Trophoblast cell (in vitro differentiated cells and primary cell): ENCODE data around the gene FASTK.
"Not testable (repeated sequence)": the region's sequence is repeated elsewhere in the genome, so short reads cannot be mapped to it uniquely, and the experiment has no call there.

Source experiments
- DNase-seq, 2 donors: peaks; one replicate each; pipeline ENCODE4 v3.0.0-alpha.2; 2016
- H2AFZ ChIP-seq: 2 replicates; pipeline ENCODE4 v1.6.1; 2013; ENCODE audit warnings: low read length, moderate library complexity, mild to moderate bottlenecking; ENCODE audit not compliant: insufficient read depth, poor library complexity
- H2AK5ac ChIP-seq: 2 replicates; pipeline ENCODE4 v1.6.1; 2013; ENCODE audit warnings: mild to moderate bottlenecking, low read length
- H2BK120ac ChIP-seq: 2 replicates; pipeline ENCODE4 v1.6.1; 2013; ENCODE audit warnings: low read length, mild to moderate bottlenecking, moderate library complexity; ENCODE audit not compliant: insufficient read depth, poor library complexity
- H2BK12ac ChIP-seq: 2 replicates; pipeline ENCODE4 v1.6.1; 2013; ENCODE audit warnings: mild to moderate bottlenecking, low read length, moderate library complexity
- H2BK5ac ChIP-seq: 2 replicates; pipeline ENCODE4 v1.6.1; 2013; ENCODE audit warnings: low read length, low read depth, moderate library complexity, mild to moderate bottlenecking; ENCODE audit not compliant: poor library complexity
- H3K14ac ChIP-seq: 2 replicates; pipeline ENCODE4 v1.6.1; 2013; ENCODE audit warnings: mild to moderate bottlenecking, low read length
- H3K18ac ChIP-seq: 2 replicates; pipeline ENCODE4 v1.6.1; 2013; ENCODE audit warnings: mild to moderate bottlenecking, low read length
- H3K23ac ChIP-seq: 2 replicates; pipeline ENCODE4 v1.6.1; 2013; ENCODE audit warnings: low read length
- H3K27ac ChIP-seq: 2 replicates; pipeline ENCODE4 v1.5.1; 2013; ENCODE audit warnings: low read depth, mild to moderate bottlenecking, inconsistent platforms, low read length, moderate library complexity
- H3K27me3 ChIP-seq: 2 replicates; pipeline ENCODE4 v1.6.1; 2013; ENCODE audit warnings: inconsistent platforms, mild to moderate bottlenecking, low read length, moderate library complexity; ENCODE audit not compliant: insufficient read depth
- H3K36me3 ChIP-seq, 2 experiments: 1 replicate in 1 of 2; 2 replicates in 1 of 2; pipeline ENCODE4 v1.6.1; 2013; ENCODE audit warnings: low read length in 2 of 2, mild to moderate bottlenecking in 2 of 2, moderate library complexity in 1 of 2; ENCODE audit not compliant: insufficient read depth in 2 of 2, control insufficient read depth in 1 of 2
- H3K4ac ChIP-seq: 2 replicates; pipeline ENCODE4 v1.6.1; 2013; ENCODE audit warnings: low read depth, mild to moderate bottlenecking, low read length, moderate library complexity
- H3K4me1 ChIP-seq, 2 experiments: 1 replicate in 1 of 2; 2 replicates in 1 of 2; pipeline ENCODE4 v1.6.1; 2013; ENCODE audit warnings: low read length in 2 of 2, mild to moderate bottlenecking in 2 of 2, moderate library complexity in 1 of 2; ENCODE audit not compliant: insufficient read depth in 2 of 2, control insufficient read depth in 1 of 2
- H3K4me2 ChIP-seq: 2 replicates; pipeline ENCODE4 v1.6.1; 2013; ENCODE audit warnings: inconsistent platforms, mild to moderate bottlenecking, low read length, moderate library complexity
- H3K4me3 ChIP-seq: 2 replicates; pipeline ENCODE4 v1.5.1; 2013; ENCODE audit warnings: mild to moderate bottlenecking, low read depth, low read length, inconsistent platforms
- H3K79me1 ChIP-seq: one replicate; pipeline ENCODE4 v1.6.1; 2013; ENCODE audit warnings: low read length
- H3K79me2 ChIP-seq: 2 replicates; pipeline ENCODE4 v1.6.1; 2013; ENCODE audit warnings: low read length, mild to moderate bottlenecking; ENCODE audit not compliant: control insufficient read depth, insufficient read depth, poor library complexity
- H3K9ac ChIP-seq: 2 replicates; pipeline ENCODE4 v1.6.1; 2013; ENCODE audit warnings: mild to moderate bottlenecking, low read length
- H3K9me3 ChIP-seq: 2 replicates; pipeline ENCODE4 v1.6.1; 2013; ENCODE audit warnings: low read depth, mild to moderate bottlenecking, control low read depth, inconsistent platforms, low read length; ENCODE audit not compliant: insufficient read depth
- H4K12ac ChIP-seq: 2 replicates; pipeline ENCODE4 v1.6.1; 2013; ENCODE audit warnings: low read depth, mild to moderate bottlenecking, low read length, moderate library complexity
- H4K8ac ChIP-seq: 2 replicates; pipeline ENCODE4 v1.6.1; 2013; ENCODE audit warnings: low read depth, mild to moderate bottlenecking, low read length, moderate library complexity
- H4K91ac ChIP-seq: one replicate; pipeline ENCODE4 v1.6.1; 2013; ENCODE audit warnings: low read depth, mild to moderate bottlenecking, low read length, moderate library complexity
- whole genome bisulfite sequencing: extraction: QIAGEN DNeasy Blood & Tissue Kit; methylation state at CpG from one replicate; pipeline ENCODE4 v1.1.7; 2013; ENCODE audit warnings: missing lambda C conversion rate; ENCODE audit not compliant: insufficient read length, insufficient coverage; ENCODE audit errors: extremely low coverage; 5-methylcytosine and 5-hydroxymethylcytosine counted together

FASTK gene

DNA sequence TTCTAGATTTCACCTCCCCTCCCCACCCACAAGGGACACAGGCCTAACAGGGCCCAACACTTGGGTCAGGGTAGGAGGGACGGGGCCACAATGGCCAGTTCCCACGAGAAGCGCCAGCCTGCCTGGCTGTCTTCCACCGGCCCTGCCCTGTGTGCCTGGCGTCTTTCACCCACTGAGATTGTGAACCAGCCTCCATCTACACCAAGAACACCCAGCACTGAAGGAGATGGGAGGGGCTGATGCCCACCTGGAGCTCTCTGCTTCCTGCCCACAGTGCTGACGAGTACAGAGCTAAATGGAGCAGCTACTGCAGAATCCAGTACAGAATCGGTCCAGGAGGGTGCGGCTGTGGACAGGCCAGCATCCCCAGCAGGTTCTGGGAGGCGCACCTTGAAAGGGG lies 34.6 kb downstream of the FASTK start:
- Histone ChIP-seq H2BK12ac (no peak overlapping the region), H3K4ac (no peak overlapping the region), H4K8ac (no peak overlapping the region), H3K27me3 (peaks cover 7% of the 10 kb centered on the region), H2AFZ (no peak overlapping the region), H3K14ac (no peak overlapping the region), H3K27ac (no peak overlapping the region), H3K23ac (no peak overlapping the region), H3K4me3 (no peak overlapping the region), H3K18ac (no peak overlapping the region), H3K36me3 (peaks cover 26 to 31% of the 10 kb centered on the region in 2 experiments), H3K4me2 (no peak overlapping the region), H4K91ac (no peak overlapping the region), H4K12ac (no peak overlapping the region), H2AK5ac (no peak overlapping the region), H2BK120ac (no peak overlapping the region), H3K4me1 (peaks cover 1 to 3% of the 10 kb centered on the region in 2 experiments), H3K9ac (no peak overlapping the region), H3K9me3 (peaks cover 6% of the 10 kb centered on the region), H3K79me2 (no peaks in the 10 kb centered on the region), H3K79me1 (no peaks in the 10 kb centered on the region), H2BK5ac (no peak overlapping the region)
- WGBS, result no CpG with 5 or more reads among the region's 9 CpGs
- no peak for DNase-seq

DNA sequence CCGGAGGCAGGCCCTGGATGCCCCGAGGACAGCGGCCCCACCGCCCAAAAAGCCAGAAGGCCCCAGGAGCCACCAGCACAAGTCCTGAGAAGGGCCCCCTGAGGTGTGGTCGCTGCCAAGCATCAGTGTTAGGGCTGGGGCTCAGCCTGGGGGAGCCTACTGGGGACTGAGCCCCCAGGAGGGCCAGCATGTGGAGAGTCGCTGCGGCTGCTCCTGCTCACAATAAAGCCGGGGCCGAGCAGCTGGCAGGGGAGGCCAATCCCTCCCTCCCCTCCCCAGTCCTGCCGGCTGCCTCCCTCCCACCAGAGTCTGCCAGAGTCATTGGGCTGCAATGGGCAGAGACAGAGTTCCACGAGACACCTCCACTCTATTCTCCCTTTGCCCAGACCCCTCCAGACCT lies 35.3 kb downstream of the FASTK start:
- H2BK5ac ChIP-seq, result no peak overlapping the region
- no CpG with 5 or more reads among the region's 11 CpGs for WGBS
- H3K27me3 ChIP-seq, result no peaks in the 10 kb centered on the region
- no peak overlapping the region for H3K4me2 ChIP-seq
- peaks cover 26 to 33% of the 10 kb centered on the region in 2 experiments for H3K36me3 ChIP-seq
- no peak overlapping the region for H4K12ac ChIP-seq
- no peak overlapping the region for H3K4me3 ChIP-seq
- no peak overlapping the region for H2AK5ac ChIP-seq
- H2AFZ ChIP-seq, result no peak overlapping the region
- peaks cover under 1 to 2% of the 10 kb centered on the region in 2 experiments for H3K4me1 ChIP-seq
- no peak overlapping the region for H3K4ac ChIP-seq
- DNase-seq, result no peak
- H3K23ac ChIP-seq, result no peak overlapping the region
- no peak overlapping the region for H4K8ac ChIP-seq
- no peak overlapping the region for H3K18ac ChIP-seq
- H2BK12ac ChIP-seq, result no peak overlapping the region
- peaks cover 2% of the 10 kb centered on the region for H3K79me1 ChIP-seq
- H3K27ac ChIP-seq, result no peak overlapping the region
- H4K91ac ChIP-seq, result no peak overlapping the region
- no peak overlapping the region for H2BK120ac ChIP-seq
- H3K9ac ChIP-seq, result no peak overlapping the region
- H3K14ac ChIP-seq, result no peak overlapping the region
- H3K9me3 ChIP-seq, result peaks cover 6% of the 10 kb centered on the region
- H3K79me2 ChIP-seq, result no peaks in the 10 kb centered on the region

DNA sequence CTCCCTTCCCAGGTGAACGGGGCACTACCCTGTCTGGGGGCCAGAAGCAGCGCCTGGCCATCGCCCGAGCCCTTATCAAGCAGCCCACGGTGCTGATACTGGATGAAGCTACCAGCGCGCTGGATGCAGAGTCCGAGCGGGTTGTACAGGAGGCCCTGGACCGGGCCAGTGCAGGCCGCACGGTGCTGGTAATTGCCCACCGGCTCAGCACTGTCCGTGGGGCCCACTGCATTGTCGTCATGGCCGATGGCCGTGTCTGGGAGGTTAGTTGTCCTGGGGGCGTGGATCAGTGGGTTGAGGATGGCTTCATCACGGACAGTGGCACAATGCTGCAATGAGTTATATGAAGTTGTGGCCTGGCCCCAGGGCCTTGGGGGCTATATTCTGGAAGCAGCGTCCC lies 36.6 kb downstream of the FASTK start:
- DNase-seq, result no peak
- no peak overlapping the region for H2AFZ ChIP-seq
- H3K23ac ChIP-seq, result no peak overlapping the region
- H4K8ac ChIP-seq, result no peak overlapping the region
- H3K4me2 ChIP-seq, result no peak overlapping the region
- no peaks in the 10 kb centered on the region for H3K79me2 ChIP-seq
- peaks cover 3% of the 10 kb centered on the region for H3K9me3 ChIP-seq
- H4K91ac ChIP-seq, result no peak overlapping the region
- peaks cover 26 to 33% of the 10 kb centered on the region in 2 experiments for H3K36me3 ChIP-seq
- no peak overlapping the region for H2BK12ac ChIP-seq
- H3K14ac ChIP-seq, result no peak overlapping the region
- peaks cover 8% of the 10 kb centered on the region for H3K79me1 ChIP-seq
- H4K12ac ChIP-seq, result no peak overlapping the region
- no peak overlapping the region for H2BK120ac ChIP-seq
- H3K18ac ChIP-seq, result no peak overlapping the region
- WGBS, result no CpG with 5 or more reads among the region's 20 CpGs
- H3K4me3 ChIP-seq, result no peak overlapping the region
- no peak overlapping the region for H3K4ac ChIP-seq
- H3K27me3 ChIP-seq, result no peaks in the 10 kb centered on the region
- H2BK5ac ChIP-seq, result no peak overlapping the region
- H3K9ac ChIP-seq, result no peak overlapping the region
- no peak overlapping the region for H3K27ac ChIP-seq
- H3K4me1 ChIP-seq, result peaks cover 12 to 13% of the 10 kb centered on the region in 2 experiments
- H2AK5ac ChIP-seq, result no peak overlapping the region

DNA sequence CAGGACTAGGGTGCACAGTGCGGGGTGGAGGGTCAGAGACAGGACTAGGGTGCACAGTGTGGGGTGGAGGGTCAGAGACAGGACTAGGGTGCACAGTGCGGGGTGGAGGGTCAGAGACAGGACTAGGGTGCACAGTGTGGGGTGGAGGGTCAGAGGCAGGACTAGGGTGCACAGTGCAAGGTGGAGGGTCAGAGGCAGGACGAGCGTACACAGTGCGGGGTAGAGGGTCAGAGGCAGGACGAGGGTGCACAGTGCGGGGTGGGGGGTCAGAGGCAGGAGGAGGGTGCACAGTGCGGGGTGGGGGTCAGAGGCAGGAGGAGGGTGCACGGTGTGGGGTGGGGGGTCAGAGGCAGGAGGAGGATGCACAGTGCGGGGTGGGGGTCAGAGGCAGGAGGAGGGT lies 37.2 kb downstream of the FASTK start:
- H3K79me2 ChIP-seq, H4K8ac ChIP-seq, H3K9me3 ChIP-seq, H3K18ac ChIP-seq, H2AFZ ChIP-seq, H4K91ac ChIP-seq, H3K4ac ChIP-seq, H3K27ac ChIP-seq, H4K12ac ChIP-seq, H3K4me3 ChIP-seq, H3K4me2 ChIP-seq, DNase-seq, H2BK12ac ChIP-seq, H3K23ac ChIP-seq, H3K9ac ChIP-seq, H2BK5ac ChIP-seq, H3K27me3 ChIP-seq, H2BK120ac ChIP-seq, H3K14ac ChIP-seq, H2AK5ac ChIP-seq: not testable (repeated sequence)
- no CpG with 5 or more reads among the region's 10 CpGs for WGBS
- peaks cover 11% of the 10 kb centered on the region for H3K79me1 ChIP-seq
- H3K4me1 ChIP-seq, result peaks cover 17 to 18% of the 10 kb centered on the region in 2 experiments
- H3K36me3 ChIP-seq, result peaks cover 26 to 33% of the 10 kb centered on the region in 2 experiments
